GM18951 (cell line): ENCODE data around the gene SRF.

Experiments
- POLR2A ChIP-seq: IDR thresholded peaks from 4 replicates; pipeline ENCODE4 v1.6.1; 2011; ENCODE audit warnings: mild to moderate bottlenecking; ENCODE audit not compliant: insufficient read length, insufficient read depth; ENCODE audit errors: extremely low read depth
- in situ Hi-C: fragments of 300-500 bp; cut with MboI; formaldehyde crosslinking; loops from one replicate; pipeline ENCODE4 v1.12.0; 2022; ENCODE audit warnings: low sequenced_read_pairs, mixed read lengths, inconsistent platforms; ENCODE audit not compliant: unreplicated experiment

SRF gene

DNA sequence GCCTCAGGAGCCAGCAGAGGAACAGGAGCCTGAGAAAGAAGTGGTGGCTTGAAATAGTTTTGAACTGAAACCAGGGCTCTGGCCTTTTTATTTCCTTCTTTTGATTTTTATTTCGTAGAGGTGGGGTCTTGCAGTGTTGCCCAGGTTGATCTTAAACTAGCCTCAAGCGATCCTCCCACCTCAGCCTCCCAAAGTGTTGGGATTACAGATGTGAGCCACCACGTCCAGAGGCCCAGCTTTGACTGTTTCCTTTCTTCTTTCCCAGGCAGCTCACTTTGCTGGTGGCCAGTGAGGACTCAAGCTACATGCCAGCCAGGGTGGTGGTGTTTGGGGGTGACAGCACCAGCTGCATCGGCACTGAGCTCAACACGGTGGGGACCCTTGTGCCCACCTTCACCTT is 31.4 kb downstream of the SRF start:
- in situ Hi-C loops: no loop called here
- TF ChIP-seq POLR2A: no peak

DNA sequence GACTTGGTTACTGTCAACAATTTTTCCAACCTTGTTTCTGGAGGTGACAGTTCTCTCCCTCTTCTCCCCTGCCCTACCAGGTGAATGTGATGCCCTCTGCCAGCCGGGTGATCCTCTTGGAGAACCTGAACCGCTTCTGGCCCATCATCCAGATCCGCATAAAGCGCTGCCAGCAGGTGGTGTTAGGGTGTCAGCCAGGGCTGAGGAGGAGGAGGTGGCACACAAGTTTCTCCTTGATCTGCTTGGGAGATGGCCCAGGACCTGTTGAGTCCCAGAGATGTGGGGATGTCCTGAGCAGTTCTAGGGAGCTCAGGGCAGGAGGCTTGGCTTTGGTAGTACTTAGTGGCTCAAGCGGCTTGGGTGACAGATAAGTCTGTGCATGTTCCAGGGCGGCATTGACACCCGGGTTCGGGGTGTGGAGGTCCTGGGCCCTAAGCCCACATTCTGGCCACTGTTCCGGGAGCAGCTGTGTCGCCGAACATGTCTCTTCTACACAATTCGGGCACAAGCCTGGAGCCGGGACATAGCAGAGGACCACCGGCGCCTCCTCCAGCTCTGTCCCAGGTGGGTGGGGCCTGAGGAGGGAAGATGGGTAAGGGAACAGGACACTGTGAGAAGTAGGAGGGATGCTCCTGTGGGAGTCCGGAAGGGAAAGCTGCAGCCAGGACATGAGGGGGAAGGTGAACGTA is 32.1 kb downstream of the SRF start:
- in situ Hi-C loops: no loop called here

GRCh38 chr6:43203718-43204095 is 32.6 kb downstream of the SRF start:
- TF ChIP-seq POLR2A: no peak
- in situ Hi-C loops: no loop called here

More for the DNA sequence above, 32.1 kb downstream of the SRF start:
- TF ChIP-seq POLR2A: no peak

DNA sequence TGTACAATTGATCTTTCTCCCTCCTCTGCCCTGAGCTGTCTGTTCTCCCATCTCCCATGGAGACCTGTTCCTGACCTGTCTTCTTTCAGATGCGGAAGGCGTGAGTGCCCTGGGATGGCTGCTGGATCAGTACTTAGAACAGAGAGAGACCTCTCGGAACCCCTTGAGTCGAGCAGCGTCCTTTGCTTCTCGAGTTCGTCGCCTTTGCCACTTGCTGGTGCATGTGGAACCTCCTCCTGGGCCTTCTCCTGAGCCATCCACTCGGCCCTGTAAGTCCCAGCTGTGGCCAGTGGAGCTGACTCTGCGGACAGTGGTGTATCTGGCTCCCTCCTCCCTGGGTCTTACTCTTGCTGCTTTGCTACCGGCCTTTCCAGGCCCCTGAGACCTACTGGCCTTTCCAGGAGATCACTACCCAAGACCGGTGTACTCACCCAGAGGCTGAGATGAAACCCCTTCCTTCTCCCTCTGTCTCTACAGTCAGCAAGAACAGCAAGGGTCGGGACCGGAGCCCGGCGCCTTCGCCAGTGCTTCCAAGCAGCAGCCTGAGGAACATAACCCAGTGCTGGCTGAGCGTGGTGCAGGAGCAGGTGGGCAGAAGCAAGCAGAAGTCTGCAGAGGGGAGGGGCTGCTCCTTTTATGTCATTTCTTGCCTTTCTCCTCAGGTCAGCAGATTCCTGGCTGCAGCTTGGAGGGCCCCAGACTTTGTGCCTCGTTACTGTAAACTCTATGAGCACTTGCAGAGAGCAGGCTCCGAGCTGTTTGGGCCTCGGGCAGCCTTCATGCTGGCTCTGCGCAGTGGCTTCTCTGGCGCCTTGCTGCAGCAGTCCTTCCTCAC is 33.4 kb downstream of the SRF start:
- in situ Hi-C loops: no loop called here
- TF ChIP-seq POLR2A: no peak

- in situ Hi-C loops: no loop called here
- TF ChIP-seq POLR2A: no peak
Observed at GRCh38 chr6:43205849-43206248, 34.8 kb downstream of the SRF start.

DNA sequence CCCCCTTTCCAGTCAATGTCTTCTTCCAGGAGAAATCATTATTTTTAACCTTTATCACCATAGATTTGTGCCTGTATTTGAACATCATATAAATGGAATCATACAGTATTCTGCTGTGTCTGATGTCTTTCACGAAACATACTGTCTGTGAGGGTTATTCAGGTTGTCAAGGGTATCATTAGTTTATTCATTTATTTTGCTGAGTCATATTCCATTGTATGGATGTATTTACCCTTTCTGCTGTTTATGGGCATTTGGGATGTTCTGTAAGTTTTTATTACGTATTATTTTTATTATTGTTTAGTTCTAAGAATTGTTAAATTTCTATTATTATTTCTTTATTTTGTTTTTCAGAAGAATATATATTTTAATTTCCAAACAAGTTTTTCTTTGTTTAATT is 36.2 kb downstream of the SRF start:
- in situ Hi-C loops: no loop called here

DNA sequence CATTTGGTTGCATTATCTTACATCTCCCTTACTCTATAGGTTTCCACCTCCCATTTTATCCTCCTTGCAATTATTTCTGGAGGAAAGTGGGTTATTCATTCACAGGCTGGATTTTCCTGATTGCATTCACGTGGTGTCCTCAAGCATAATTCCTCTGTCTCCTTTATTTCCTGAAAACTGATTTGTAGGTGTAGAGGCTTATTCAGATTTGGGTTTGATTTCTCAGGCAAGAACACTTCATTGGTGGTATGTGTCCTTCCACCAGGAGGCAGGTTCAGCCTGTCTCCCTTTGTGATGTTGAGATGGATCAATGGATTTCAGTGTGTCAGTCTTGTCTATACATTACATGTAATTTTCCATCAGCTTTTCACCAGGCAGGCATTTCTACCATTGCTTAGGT is 40.9 kb downstream of the SRF start:
- TF ChIP-seq POLR2A: no peak
- in situ Hi-C loops: no loop called here

More for the DNA sequence above, 36.2 kb downstream of the SRF start:
- no peak for TF ChIP-seq POLR2A

GRCh38 chr6:43213431-43213830 is 42.4 kb downstream of the SRF start:
- in situ Hi-C loops: no loop called here
- no peak for TF ChIP-seq POLR2A

DNA sequence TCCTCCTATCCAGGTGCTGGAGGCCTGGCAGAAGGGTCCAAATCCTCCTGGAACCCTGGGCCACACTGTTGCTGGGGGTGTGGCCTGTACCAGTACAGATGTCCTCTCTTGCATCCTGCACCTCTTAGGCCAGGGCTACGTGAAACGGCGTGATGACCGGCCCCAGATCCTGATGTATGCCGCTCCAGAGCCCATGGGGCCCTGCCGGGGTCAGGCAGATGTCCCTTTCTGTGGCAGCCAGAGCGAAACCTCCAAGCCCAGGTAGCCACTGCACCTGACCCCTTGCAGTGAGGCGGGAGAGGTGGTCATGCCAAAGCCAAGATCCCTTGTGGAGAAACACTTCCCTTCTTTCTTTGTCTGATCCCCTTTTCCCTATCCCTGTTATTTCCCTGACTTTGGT is 44.0 kb downstream of the SRF start:
- TF ChIP-seq POLR2A: no peak
- in situ Hi-C loops: no loop called here

DNA sequence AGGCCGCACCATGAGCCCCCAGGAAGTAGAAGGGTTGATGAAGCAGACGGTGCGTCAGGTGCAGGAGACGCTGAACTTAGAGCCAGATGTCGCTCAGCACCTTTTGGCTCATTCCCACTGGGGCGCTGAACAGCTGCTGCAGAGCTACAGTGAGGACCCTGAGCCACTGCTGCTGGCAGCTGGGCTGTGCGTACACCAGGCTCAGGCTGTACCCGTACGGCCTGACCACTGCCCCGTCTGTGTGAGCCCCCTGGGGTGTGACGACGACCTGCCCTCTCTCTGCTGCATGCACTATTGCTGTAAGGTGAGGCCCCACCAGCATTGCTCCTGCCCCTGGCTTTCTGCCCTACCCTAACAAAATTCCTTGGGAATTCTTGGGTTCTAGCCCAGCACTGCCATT is 45.1 kb downstream of the SRF start:
- in situ Hi-C loops: no loop called here

DNA sequence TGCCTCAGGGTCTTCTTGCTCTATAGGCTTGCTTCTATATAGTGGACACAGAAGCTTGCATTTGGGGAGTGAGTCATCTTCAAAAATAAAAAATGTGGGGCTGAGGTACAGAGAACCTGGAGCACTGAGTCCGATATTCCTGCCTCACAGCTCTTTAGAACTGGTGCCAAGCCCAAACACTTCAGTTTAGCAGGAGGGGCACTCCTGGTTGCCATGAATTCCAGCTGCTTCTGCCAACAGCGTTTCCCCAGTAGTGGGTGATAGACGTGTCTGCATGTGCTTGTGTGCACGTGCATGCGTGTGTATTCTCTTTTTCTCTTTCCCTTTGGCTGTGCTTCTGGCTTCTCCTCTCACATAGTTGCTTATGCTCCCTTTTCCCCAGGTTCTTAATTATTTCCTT is 46.3 kb downstream of the SRF start:
- in situ Hi-C loops: no loop called here
- no peak for TF ChIP-seq POLR2A

More for the DNA sequence above, 45.1 kb downstream of the SRF start:
- TF ChIP-seq POLR2A: no peak

DNA sequence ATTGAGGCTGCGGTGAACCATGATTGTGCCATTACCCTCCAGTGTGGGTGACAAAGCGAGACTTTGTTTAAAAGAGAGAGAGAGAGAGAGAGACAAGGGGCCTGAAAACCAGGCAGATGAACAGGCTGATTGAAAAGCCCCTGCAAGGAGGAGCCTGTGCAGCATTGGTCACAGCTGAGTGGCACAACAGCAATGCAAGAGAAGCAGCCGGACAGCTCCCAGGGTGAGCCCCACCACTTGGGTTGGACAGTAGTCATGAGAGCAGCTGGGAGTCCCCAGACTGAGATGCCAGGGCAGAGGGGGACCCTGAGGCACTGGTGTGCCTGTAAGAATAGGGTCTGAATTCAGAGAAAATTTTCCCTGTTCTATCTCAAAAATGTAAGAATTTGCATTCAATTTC is 48.0 kb downstream of the SRF start:
- in situ Hi-C loops: no loop called here

DNA sequence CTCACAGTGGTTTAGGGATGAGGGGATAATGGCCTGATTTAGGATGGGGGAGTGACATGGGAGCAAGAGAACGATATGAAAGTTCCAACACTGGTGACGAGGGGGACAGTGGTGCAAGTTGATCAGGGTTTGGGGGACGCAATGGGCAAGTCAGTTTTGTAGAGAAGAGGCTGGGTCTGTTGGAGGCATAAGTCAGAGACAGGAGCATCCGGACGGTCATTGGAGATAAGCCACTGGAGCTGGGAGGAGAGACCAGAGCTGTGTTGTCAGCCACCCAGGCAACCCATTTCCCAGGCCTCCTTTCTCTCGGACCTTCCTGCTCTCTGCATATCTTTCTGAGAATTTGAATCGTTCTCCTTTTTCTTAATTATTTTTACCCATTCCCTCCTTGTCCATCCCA is 48.7 kb downstream of the SRF start:
- in situ Hi-C loops: no loop called here
- no peak for TF ChIP-seq POLR2A

More for the DNA sequence above, 48.0 kb downstream of the SRF start:
- TF ChIP-seq POLR2A: peak; percentile 1

DNA sequence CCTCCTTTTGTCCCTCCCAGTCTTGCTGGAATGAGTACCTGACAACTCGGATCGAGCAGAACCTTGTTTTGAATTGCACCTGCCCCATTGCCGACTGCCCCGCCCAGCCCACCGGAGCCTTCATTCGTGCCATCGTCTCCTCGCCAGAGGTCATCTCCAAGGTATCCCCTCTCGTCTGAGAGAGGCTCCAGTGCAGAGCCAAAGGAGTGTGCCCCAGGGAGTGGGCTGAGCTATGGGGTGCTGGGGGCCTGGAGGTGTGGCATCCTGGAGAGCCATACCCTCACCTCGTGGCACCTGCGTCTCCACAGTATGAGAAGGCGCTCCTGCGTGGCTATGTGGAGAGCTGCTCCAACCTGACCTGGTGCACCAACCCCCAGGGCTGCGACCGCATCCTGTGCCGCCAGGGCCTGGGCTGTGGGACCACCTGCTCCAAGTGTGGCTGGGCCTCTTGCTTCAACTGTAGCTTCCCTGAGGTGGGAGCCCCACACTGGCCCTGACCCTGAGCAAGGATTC is 49.4 kb downstream of the SRF start:
- in situ Hi-C loops: no loop called here
- no peak for TF ChIP-seq POLR2A
